HCT116 (cell line): ENCODE results near the gene CRB3. TPM values are rescaled to one million over a fixed set of nuclear protein-coding genes. Genes with fewer than 3 reads are reported as not detected.

ENCODE experiments used
- ATAC-seq: fragments of 200-7000 bp; cut with Tn5 transposase; 2 replicates; pipeline ENCODE4 v1.9.1; 2020; ENCODE audit warnings: mild to moderate bottlenecking, moderate library complexity
- BruUV-seq: library from RNA; stranded (reverse); fragments of 400-500 nt; replicated peaks from 2 replicates; lab custom pipeline; 2021; lab: Mats Ljungman, UMichigan
- CTCF ChIA-PET: fragments of 300-600 bp; sonication (Branson Sonifier 250); formaldehyde crosslinking; loops from one replicate; lab custom pipeline; 2021; ENCODE audit warnings: antibody characterized with exemption; lab: Charles Lee
- POLR2A ChIA-PET: fragments of 300-600, 350-600 bp; sonication (Branson Sonifier 250); formaldehyde crosslinking; loops from one replicate; lab custom pipeline; 2021; ENCODE audit warnings: antibody characterized with exemption; lab: Charles Lee
- RAD21 ChIA-PET, 2 experiments: fragments of 300-600 bp; sonication (Branson Sonifier 250); formaldehyde crosslinking; loops; one replicate each; lab custom pipeline; 2023; ENCODE audit warnings: low total read pairs in 2 of 2; ENCODE audit not compliant: uncharacterized antibody in 2 of 2, unreplicated experiment in 2 of 2, low non-redundant PET in 1 of 2; lab: Charles Lee
- DNase-seq: peaks from one replicate; pipeline ENCODE4 v3.0.0-alpha.2; 2010; ENCODE audit warnings: low read depth, low spot score
- H2AFZ ChIP-seq: fragments of 200-600 bp; shearing (Covaris generic), sonication (generic); 2 replicates; pipeline ENCODE4 v1.6.1; 2017; ENCODE audit warnings: low read depth, mixed run types, mixed read lengths, antibody characterized with exemption, low read length; ENCODE audit not compliant: poor library complexity, severe bottlenecking
- H3K27ac ChIP-seq: 2 replicates; pipeline ENCODE4 v1.5.1; 2012; ENCODE audit warnings: low read depth, low read length
- H3K27me3 ChIP-seq: fragments of 200-600 bp; sonication (generic); 2 replicates; pipeline ENCODE4 v1.6.1; 2016; ENCODE audit warnings: mixed run types, low read length, mixed read lengths; ENCODE audit not compliant: insufficient read depth
- H3K36me3 ChIP-seq, 2 experiments: fragments of 200-500 bp in 1 of 2; fragments of 200-600 bp in 1 of 2; sonication (Bioruptor generic) in 1 of 2; sonication (generic) in 1 of 2; 2 replicates each; pipeline versions ENCODE4 v1.5.1 to v1.6.1; 2014 to 2016; ENCODE audit warnings: low read length in 2 of 2, inconsistent platforms in 1 of 2, mixed read lengths in 1 of 2, mixed run types in 1 of 2; ENCODE audit not compliant: insufficient read depth in 2 of 2, control insufficient read depth in 1 of 2
- H3K4me1 ChIP-seq, 2 experiments: fragments of 200-600 bp in 1 of 2; sonication (generic) in 1 of 2; 2 replicates each; pipeline versions ENCODE4 v1.5.1 to v1.6.1; 2012 to 2017; ENCODE audit warnings: low read length in 2 of 2, inconsistent platforms in 1 of 2, mild to moderate bottlenecking in 1 of 2, mixed read lengths in 1 of 2, mixed run types in 1 of 2, moderate library complexity in 1 of 2; ENCODE audit not compliant: insufficient read depth in 2 of 2, control insufficient read depth in 1 of 2
- H3K4me2 ChIP-seq: fragments of 200-600 bp; sonication (generic); 2 replicates; pipeline ENCODE4 v1.6.1; 2017; ENCODE audit warnings: mixed run types, low read length, mixed read lengths
- H3K4me3 ChIP-seq, 2 experiments: fragments of 200-600 bp in 1 of 2; sonication (generic) in 1 of 2; replicated peaks in 1 of 2; 2 replicates each; pipeline ENCODE4 v1.5.1; 2011 to 2016; ENCODE audit warnings: low read length in 2 of 2, control low read depth in 1 of 2, low read depth in 1 of 2, mild to moderate bottlenecking in 1 of 2, mixed read lengths in 1 of 2, mixed run types in 1 of 2
- H3K79me2 ChIP-seq: fragments of 200-600 bp; sonication (generic); 2 replicates; pipeline ENCODE4 v1.6.1; 2017; ENCODE audit warnings: mild to moderate bottlenecking, mixed run types, low read length, moderate library complexity, mixed read lengths; ENCODE audit not compliant: insufficient read depth
- H3K9ac ChIP-seq: fragments of 200-600 bp; sonication (generic); 2 replicates; pipeline ENCODE4 v1.6.1; 2016; ENCODE audit warnings: low read length, mixed read lengths
- H3K9me2 ChIP-seq: fragments of 200-600 bp; sonication (generic), shearing (Covaris generic); 2 replicates; pipeline ENCODE4 v1.6.1; 2017; ENCODE audit warnings: mixed run types, mild to moderate bottlenecking, moderate library complexity; ENCODE audit not compliant: insufficient read depth
- H3K9me3 ChIP-seq, 2 experiments: fragments of 200-500 bp in 1 of 2; fragments of 200-600 bp in 1 of 2; sonication (Bioruptor generic) in 1 of 2; sonication (generic) in 1 of 2; 2 replicates each; pipeline ENCODE4 v1.6.1; 2014 to 2017; ENCODE audit warnings: low read length in 2 of 2, mixed read lengths in 2 of 2, inconsistent platforms in 1 of 2, low read depth in 1 of 2, mild to moderate bottlenecking in 1 of 2, mixed run types in 1 of 2, moderate library complexity in 1 of 2; ENCODE audit not compliant: control insufficient read depth in 1 of 2, insufficient read depth in 1 of 2
- H4K20me1 ChIP-seq: fragments of 200-600 bp; sonication (generic), shearing (Covaris generic); 2 replicates; pipeline ENCODE4 v1.6.1; 2017; ENCODE audit warnings: mixed run types, mild to moderate bottlenecking, moderate library complexity; ENCODE audit not compliant: insufficient read depth
- CBX3 ChIP-seq: IDR thresholded peaks from 2 replicates; pipeline ENCODE4 v1.6.1; 2012; ENCODE audit warnings: low read depth
- CEBPB ChIP-seq: IDR thresholded peaks from 2 replicates; pipeline ENCODE4 v1.6.1; 2012; ENCODE audit warnings: low read depth
- CTCF ChIP-seq, 3 experiments: fragments of 200-600 bp in 1 of 3; sonication (generic) in 1 of 3; IDR thresholded peaks in 2 of 3; conservative IDR thresholded peaks in 1 of 3; 2 replicates each; pipeline ENCODE4 v1.5.1; 2012 to 2017; ENCODE audit warnings: low read depth in 2 of 3, low read length in 2 of 3, antibody characterized with exemption in 1 of 3, borderline replicate concordance in 1 of 3, control low read depth in 1 of 3, mild to moderate bottlenecking in 1 of 3, mixed read lengths in 1 of 3, mixed run types in 1 of 3, moderate library complexity in 1 of 3; ENCODE audit not compliant: insufficient read depth in 1 of 3
- EGR1 ChIP-seq: IDR thresholded peaks from 2 replicates; pipeline ENCODE4 v1.6.1; 2012; ENCODE audit warnings: low read depth
- ELF1 ChIP-seq: IDR thresholded peaks from 2 replicates; pipeline ENCODE4 v1.6.1; 2012; ENCODE audit warnings: low read depth, borderline replicate concordance
- EZH2 ChIP-seq: fragments of 200-600 bp; sonication (generic); IDR thresholded peaks from 2 replicates; pipeline ENCODE4 v1.6.1; 2017; ENCODE audit warnings: antibody characterized with exemption, mixed run types
- EZH2phosphoT487 ChIP-seq: fragments of 200-600 bp; IDR thresholded peaks from 2 replicates; pipeline ENCODE4 v1.6.1; 2018; ENCODE audit warnings: antibody characterized with exemption, borderline replicate concordance
- FOSL1 ChIP-seq: IDR thresholded peaks from 2 replicates; pipeline ENCODE4 v1.6.1; 2012; ENCODE audit warnings: low read depth
- JUND ChIP-seq: IDR thresholded peaks from 2 replicates; pipeline ENCODE4 v1.6.1; 2012
- MAX ChIP-seq: IDR thresholded peaks from 2 replicates; pipeline ENCODE4 v1.6.1; 2012
- POLR2A ChIP-seq: IDR thresholded peaks from 2 replicates; pipeline ENCODE4 v1.7.0; 2011; ENCODE audit warnings: borderline replicate concordance; ENCODE audit not compliant: insufficient read depth, insufficient read length; ENCODE audit errors: extremely low read depth
- POLR2AphosphoS5 ChIP-seq: IDR thresholded peaks from 2 replicates; pipeline ENCODE4 v1.6.1; 2011; ENCODE audit warnings: mild to moderate bottlenecking, low read depth, low read length, moderate library complexity
- RAD21 ChIP-seq: IDR thresholded peaks from 2 replicates; pipeline ENCODE4 v1.6.1; 2012; ENCODE audit warnings: low read depth, mild to moderate bottlenecking
- REST ChIP-seq: IDR thresholded peaks from 2 replicates; pipeline ENCODE4 v1.6.1; 2012; ENCODE audit warnings: low read depth
- SIN3A ChIP-seq: IDR thresholded peaks from 2 replicates; pipeline ENCODE4 v1.6.1; 2012; ENCODE audit warnings: low read depth
- SP1 ChIP-seq: IDR thresholded peaks from 2 replicates; pipeline ENCODE4 v1.6.1; 2012; ENCODE audit warnings: low read depth
- SRF ChIP-seq: IDR thresholded peaks from 2 replicates; pipeline ENCODE4 v1.6.1; 2012; ENCODE audit warnings: low read depth
- YY1 ChIP-seq: IDR thresholded peaks from 2 replicates; pipeline ENCODE4 v1.6.1; 2011; ENCODE audit warnings: low read length, low read depth, moderate library complexity, mild to moderate bottlenecking; ENCODE audit not compliant: insufficient replicate concordance; ENCODE audit errors: extremely low read depth
- ZBTB33 ChIP-seq: IDR thresholded peaks from 2 replicates; pipeline ENCODE4 v1.6.1; 2011; ENCODE audit warnings: mild to moderate bottlenecking, low read length, moderate library complexity; ENCODE audit not compliant: insufficient replicate concordance; ENCODE audit errors: extremely low read depth
- ZFX ChIP-seq: fragments of 450-650 bp; IDR thresholded peaks from 2 replicates; pipeline ENCODE4 v1.6.1; 2017
- intact Hi-C: fragments of 100-400 bp; cut with micrococcal nuclease; formaldehyde crosslinking; loops from 2 replicates; pipeline ENCODE4 v1.10.0; 2022
- total RNA-seq: library from RNA; stranded (reverse); gene quantifications from one replicate; pipeline ENCODE4 v1.2.1, GENCODE V29; 2021; ENCODE audit not compliant: unreplicated experiment

Gene CRB3
- total RNA-seq, 1 experiment from 2014 or later = 40.5 TPM

- H3K9me2 ChIP-seq = no peaks in the 10 kb centered on the region
- H3K4me3 ChIP-seq = no peak overlapping the region
- ChIA-PET CTCF (no interaction called here), POLR2A (no interaction called here), RAD21 (no interaction called here)
- no peaks in the 10 kb centered on the region for H4K20me1 ChIP-seq
- H3K9me3 ChIP-seq = no peaks in the 10 kb centered on the region
- TF ChIP-seq SP1 (no peak), JUND (no peak), MAX (no peak), REST (no peak), POLR2A (no peak), SRF (no peak), CEBPB (no peak), RAD21 (no peak), CTCF (IDR thresholded peaks at IDR 0.05 in 2 of 3, conservative IDR thresholded peaks at IDR 0.05 in 1 of 3; ENCODE audit: borderline replicate concordance in 1 of 3, insufficient read depth in 1 of 3, low read depth in 2 of 3, low read length in 2 of 3) (no peak), CBX3 (no peak), EZH2phosphoT487 (no peak), ZBTB33 (no peak), EZH2 (no peak), SIN3A (no peak), FOSL1 (no peak), YY1 (no peak), ZFX (no peak), EGR1 (no peak), POLR2AphosphoS5 (no peak), ELF1 (no peak)
- DNase-seq (no peak), ATAC-seq (no peak)
- TSS peak; percentile 30 for BruUV-seq
- no peak overlapping the region for H2AFZ ChIP-seq
- H3K9ac ChIP-seq = no peak overlapping the region
- no peak overlapping the region for H3K27ac ChIP-seq
- H3K4me2 ChIP-seq = no peak overlapping the region
- peaks cover 0 to 5% of the 10 kb centered on the region in 2 experiments; a peak in 1 of 4 replicates for H3K36me3 ChIP-seq
- peaks cover 10 to 25% of the 10 kb centered on the region in 2 experiments for H3K4me1 ChIP-seq
- intact Hi-C loops = no loop called here
- H3K79me2 ChIP-seq = no peaks in the 10 kb centered on the region
- no peaks in the 10 kb centered on the region for H3K27me3 ChIP-seq
Observed at GRCh38 chr19:6499052-6499790, 35.1 kb downstream of the CRB3 start.
